ENCODE measurements around the gene ZNF367. TPM values are rescaled to one million over a fixed set of nuclear protein-coding genes. Genes with fewer than 3 reads are reported as not detected.
A peak's percentile ranks its signal among the peaks of the same experiment; 100 is the strongest.

Gene ZNF367
- total RNA-seq, 1 experiment from 2014 or later, result 7.4 TPM

DNA sequence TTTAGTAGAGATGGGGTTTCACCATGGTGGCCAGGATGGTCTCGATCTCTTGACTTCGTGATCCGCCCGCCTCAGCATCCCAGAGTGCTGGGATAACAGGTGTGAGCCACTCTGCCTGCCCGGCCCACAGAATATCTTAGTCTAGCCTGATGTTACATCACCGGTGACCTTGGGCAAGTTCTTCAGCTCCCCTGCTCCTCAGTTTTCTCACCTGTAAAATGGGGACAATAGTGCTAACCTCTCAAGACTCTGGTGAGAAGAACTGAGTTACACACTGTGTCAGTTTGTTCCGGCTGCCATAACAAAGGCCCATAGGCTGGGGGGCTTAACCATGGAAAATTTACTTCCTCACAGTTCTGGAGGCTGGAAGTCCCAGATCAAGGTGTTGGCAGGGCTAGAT is 19.3 kb upstream of the ZNF367 start:
- DNase-seq (ENCODE audit: extremely low read depth, low read depth), result no peak

GRCh38 chr9:96436456-96437126 is 18.4 kb upstream of the ZNF367 start:
- DNase-seq (ENCODE audit: extremely low read depth, low read depth), result no peak

DNA sequence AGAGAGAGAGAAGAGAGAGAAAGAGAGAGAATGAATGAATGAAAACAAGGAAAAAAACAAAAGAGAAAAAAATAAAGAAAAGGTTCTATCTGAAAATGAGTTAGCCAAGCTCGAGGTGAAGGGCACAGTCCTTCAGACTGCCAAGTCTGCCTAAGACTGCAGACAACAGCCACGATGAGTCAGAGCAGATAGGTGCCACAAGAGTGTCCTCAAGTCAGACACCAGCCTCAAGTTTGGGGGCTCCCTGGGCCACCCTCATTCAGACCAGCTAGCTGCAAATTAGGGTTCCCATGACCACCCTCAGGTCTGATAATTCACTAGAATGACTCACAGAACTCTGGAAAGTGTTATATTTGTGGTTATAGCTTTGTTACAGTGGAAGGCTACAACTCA is 17.9 kb upstream of the ZNF367 start:
- DNase-seq (ENCODE audit: extremely low read depth, low read depth), result no peak

GRCh38 chr9:96435345-96435744 is 17.2 kb upstream of the ZNF367 start:
- DNase-seq (ENCODE audit: extremely low read depth, low read depth), result no peak

DNA sequence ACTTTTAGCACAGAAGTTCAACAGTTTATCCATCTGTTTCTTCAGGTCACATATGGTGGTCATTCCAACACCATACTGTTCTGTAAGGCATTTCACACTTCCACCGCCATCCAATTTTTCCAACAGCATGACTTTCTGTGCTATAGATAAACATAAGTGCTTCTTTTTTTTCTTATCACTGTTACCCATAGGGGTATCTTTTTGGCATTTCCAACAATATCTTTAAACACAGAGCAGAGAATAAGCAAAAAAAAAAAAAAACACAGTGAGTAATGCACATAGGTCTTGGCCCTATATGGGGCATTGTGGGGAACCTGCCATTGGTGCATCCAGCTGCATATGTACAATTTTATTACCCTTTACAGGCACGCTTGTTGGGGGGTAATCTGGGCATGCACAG is 12.2 kb upstream of the ZNF367 start:
- DNase-seq (ENCODE audit: extremely low read depth, low read depth), result no peak

GRCh38 chr9:96429732-96430131 is 11.6 kb upstream of the ZNF367 start:
- DNase-seq (ENCODE audit: extremely low read depth, low read depth), result no peak

GRCh38 chr9:96425500-96426169 is 7.5 kb upstream of the ZNF367 start:
- DNase-seq (ENCODE audit: extremely low read depth, low read depth), result no peak

GRCh38 chr9:96423985-96424336 is 5.8 kb upstream of the ZNF367 start:
- no peak for DNase-seq (ENCODE audit: extremely low read depth, low read depth)

- no peak for DNase-seq (ENCODE audit: extremely low read depth, low read depth)
Observed at GRCh38 chr9:96423322-96423984, 5.3 kb upstream of the ZNF367 start.

- peak; percentile 81 for DNase-seq (ENCODE audit: extremely low read depth, low read depth)
Observed at GRCh38 chr9:96420468-96421219, 2.5 kb upstream of the ZNF367 start.

- DNase-seq (ENCODE audit: extremely low read depth, low read depth), result no peak
Observed at GRCh38 chr9:96419691-96419969, 1.5 kb upstream of the ZNF367 start.

GRCh38 chr9:96418920-96419690 is 935 bp upstream of the ZNF367 start:
- DNase-seq (ENCODE audit: extremely low read depth, low read depth), result peak; percentile 47

GRCh38 chr9:96417661-96418082 is 498 bp downstream of the ZNF367 start:
- no peak for DNase-seq (ENCODE audit: extremely low read depth, low read depth)

- peak; percentile 64 for DNase-seq (ENCODE audit: extremely low read depth, low read depth)
Observed at GRCh38 chr9:96417051-96417586, 1.1 kb downstream of the ZNF367 start.

GRCh38 chr9:96413302-96414221 is 4.6 kb downstream of the ZNF367 start:
- no peak for DNase-seq (ENCODE audit: extremely low read depth, low read depth)

GRCh38 chr9:96412174-96412913 is 5.8 kb downstream of the ZNF367 start:
- DNase-seq (ENCODE audit: extremely low read depth, low read depth), result no peak

GRCh38 chr9:96411129-96411838 is 6.9 kb downstream of the ZNF367 start:
- DNase-seq (ENCODE audit: extremely low read depth, low read depth), result no peak

All from NCI-H460 (cell line).